Measurements from ENCODE around the gene ANKRD10. TPM values are rescaled to one million over a fixed set of nuclear protein-coding genes. Genes with fewer than 3 reads are reported as not detected.
"Not testable (repeated sequence)": the region's sequence is repeated elsewhere in the genome, so short reads cannot be mapped to it uniquely, and the experiment has no call there.

Gene ANKRD10
- 10 to 100 TPM; 48.7 to 78.7 TPM for total RNA-seq
- long read RNA-seq, transcript ANKRD10-201 (6 exons, 2,495 nt): major isoform, 37 of 63 reads
- long read RNA-seq, partial matches to known transcripts: 9 of 63 reads
- long read RNA-seq, other reads (novel, unspliced or antisense): 17 of 63 reads

GRCh38 chr13:110915057-110915873 lies at the start of gene ANKRD10:
Gene ANKRD10 (minus strand): TSS chr13:110915069. CDS start chr13:110914934, 135 bp downstream.
- DNase-seq (peak; percentile 99), ATAC-seq (peak; percentile 91 to 94)
- intact Hi-C loops (cut with DNase I): loop anchor here in 1 of 2 donors (2.0 to 10.0 kb wide), 2 partner anchors 202 to 300 kb away; partner anchors contain the start of gene ING1

DNA sequence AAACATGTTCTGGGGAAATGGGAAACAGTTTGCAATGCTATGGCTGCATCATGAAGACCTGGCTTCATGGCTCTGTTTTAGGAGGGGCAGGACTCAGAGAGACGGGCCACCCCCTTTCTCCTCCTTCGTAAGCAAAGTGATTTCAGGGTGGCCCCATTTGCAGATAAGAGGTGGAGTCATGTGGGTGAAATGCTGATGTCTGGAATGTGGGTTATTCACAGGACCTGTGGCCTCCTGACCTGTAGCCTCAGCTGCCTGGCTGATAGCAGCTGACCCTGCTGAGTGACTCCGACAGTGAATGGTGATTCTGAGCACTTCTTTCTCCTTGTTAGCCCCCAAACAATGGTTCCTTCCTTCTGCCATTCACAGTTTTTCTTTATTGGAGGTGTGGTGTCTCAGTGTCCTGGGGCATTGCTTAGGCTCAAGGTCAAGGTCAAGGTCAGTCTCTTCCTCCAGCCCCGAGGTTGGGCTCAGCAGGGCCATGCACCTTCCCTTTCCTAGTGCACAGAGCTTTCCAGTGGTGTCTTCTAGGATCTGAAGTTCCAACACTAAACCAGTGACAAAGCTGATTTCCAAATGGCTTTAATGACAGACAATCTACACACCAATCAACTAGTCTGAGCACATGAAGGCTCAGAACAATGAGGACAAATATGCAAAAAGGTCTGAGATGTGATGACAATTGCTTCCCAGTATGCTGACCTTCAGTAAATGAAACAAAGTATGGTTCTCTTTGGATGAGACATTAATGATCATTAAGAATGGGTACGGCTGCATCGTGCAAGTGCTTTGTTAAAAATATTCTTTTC lies 49.6 kb upstream of the ANKRD10 start:
- intact Hi-C loops (cut with DNase I): no loop called here
- DNase-seq (no peak), ATAC-seq (no peak)

DNA sequence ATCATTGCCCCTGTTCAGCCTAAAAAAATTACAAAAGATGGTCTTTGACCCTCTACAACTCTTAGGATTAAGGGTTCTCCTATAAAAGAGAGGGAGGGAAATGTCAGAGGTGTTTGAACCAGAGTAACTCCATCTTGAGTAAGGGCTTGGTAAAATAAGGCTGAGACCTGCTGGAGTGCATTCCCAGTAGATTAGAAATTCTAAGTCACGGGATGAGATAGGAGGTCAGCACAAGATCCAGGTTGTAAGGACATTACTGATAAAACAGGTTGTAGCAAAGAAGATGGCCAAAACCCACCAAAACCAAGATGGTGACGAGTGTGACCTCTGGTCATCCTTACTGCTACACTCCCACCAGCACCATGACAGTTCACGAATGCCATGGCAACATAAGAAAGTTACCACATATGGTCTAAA lies 48.7 kb upstream of the ANKRD10 start:
- intact Hi-C loops (cut with DNase I): no loop called here
- ATAC-seq (no peak), DNase-seq (no peak)

DNA sequence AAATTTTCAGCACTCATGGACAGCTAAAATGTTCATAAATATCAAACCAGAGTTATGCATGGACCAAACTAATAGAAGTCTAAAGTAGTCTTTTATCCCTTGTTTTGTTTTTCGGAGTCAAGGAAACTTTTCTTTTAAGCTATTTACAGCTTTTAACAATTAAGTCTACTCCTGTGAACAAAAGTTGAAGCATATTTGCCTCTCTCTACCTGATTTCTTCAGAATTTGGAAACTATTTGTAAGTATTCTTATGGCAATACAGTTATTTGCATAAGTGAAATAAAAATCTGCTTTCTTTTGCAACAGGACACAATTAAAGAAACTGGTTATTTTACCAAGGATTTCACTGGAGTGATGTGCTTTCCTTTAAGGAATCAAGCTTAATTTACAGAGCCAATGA lies 47.1 kb upstream of the ANKRD10 start:
- intact Hi-C loops (cut with DNase I): no loop called here
- no peak for DNase-seq

GRCh38 chr13:110960204-110960603 lies 45.3 kb upstream of the ANKRD10 start:
- intact Hi-C loops (cut with DNase I): no loop called here
- DNase-seq (no peak), ATAC-seq (no peak)

More for the DNA sequence above, 47.1 kb upstream of the ANKRD10 start:
- no peak for ATAC-seq

DNA sequence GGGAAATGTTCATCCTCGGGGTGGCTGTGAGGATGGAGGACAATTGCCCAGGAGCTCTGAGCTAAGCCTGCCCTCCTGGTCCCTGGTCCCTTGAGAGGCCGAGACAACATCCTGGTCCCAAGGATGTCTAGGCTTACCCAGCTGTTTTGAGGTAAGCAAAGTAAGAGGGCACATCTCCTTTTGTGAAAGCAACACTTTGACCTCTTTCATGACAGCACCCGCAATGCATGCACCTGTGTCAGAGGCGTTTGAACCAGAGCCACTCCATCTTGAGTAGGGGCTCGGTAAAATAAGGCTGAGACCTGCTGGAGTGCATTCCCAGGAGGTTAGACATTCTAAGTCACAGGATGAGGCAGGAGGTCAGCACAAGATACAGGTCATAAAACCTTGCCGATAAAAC lies 43.1 kb upstream of the ANKRD10 start:
- DNase-seq: no peak
- no peak for ATAC-seq
- intact Hi-C loops (cut with DNase I): no loop called here

- no peak for ATAC-seq
- intact Hi-C loops (cut with DNase I): no loop called here
- DNase-seq: no peak
Observed at GRCh38 chr13:110957181-110957884, 42.5 kb upstream of the ANKRD10 start.

DNA sequence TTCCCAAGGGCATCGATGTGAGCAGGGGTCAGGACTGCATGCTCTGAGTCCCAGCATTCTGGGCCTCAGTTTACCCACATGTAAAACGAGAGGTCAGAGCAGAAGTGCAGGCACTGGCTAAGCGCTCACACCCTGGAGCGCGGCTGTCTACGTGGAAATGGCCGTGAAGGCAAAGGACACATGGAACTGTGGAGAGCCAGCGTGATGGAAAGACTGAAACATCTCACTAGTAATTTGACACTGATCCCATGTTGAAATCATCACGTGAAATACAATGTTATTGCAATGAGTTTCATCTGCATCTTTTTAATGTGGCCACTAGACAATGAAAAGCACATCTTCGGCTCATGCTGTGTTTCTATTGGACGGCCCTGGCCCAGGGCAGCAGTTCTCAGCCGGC lies 41.3 kb upstream of the ANKRD10 start:
- ATAC-seq; intact Hi-C loops (cut with DNase I); DNase-seq: not testable (repeated sequence)

DNA sequence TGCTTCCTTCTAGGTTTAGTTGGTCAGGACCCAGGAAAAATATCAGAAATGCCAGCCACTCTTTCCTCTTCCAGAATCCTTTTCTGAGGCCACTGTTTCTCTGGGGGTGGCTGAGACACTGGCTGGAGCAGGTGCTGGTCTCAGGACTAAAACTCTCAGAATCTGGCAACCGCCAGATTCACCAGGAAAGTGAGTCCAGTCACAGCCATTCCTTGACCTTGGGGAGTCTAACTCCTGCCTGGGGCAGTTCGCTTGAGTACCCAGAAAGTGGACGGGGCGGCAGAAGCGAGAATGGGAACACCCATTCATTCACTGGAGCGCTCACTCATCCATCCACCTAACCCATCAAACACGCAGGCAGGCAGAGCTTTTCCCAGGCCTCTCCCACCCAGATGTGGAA lies 40.7 kb upstream of the ANKRD10 start:
- intact Hi-C loops (cut with DNase I); DNase-seq: not testable (repeated sequence)

DNA sequence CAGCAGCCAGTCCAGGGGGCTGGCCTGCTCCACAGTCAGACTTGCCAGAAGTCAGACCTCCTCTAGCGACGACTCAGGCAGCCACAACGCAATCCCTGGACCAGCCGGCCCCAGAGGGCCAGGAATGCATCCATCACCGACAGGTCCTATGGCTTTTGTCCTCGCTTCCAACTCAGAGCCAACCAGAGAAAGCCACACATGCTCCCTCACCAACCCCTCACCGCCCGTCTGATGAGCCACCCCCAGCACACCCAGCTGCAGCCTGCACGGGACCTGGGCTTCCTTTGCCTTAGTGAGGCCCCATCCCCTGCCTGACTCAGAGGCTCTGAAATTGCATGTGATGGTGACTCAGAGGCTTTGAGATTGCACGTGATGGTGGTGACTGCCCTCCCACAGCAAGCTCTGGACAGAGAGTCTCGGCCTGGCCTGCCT lies 40.2 kb upstream of the ANKRD10 start:
- ATAC-seq: peak; percentile 68 to 94
- intact Hi-C loops (cut with DNase I); DNase-seq: not testable (repeated sequence)

More for the DNA sequence above, 40.7 kb upstream of the ANKRD10 start:
- ATAC-seq: not testable (repeated sequence)

DNA sequence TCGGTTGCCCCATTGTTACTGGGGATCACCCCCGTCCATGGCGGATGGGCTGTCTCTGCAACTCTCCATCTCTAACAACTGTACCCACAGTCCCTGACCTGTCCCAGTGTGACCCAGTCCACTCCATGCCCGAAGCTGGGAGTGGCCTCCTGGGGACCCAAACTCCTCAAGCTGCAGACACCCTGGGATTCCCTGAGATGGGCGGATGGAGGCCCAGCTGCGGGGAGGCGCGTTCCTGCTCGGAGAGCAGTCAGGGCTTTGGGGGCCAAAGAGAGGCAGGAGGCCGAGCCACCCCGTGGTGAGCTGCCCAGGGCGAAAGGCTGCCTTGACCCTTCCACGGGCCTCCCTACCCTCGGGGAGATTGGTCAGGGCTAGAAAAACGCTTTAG lies 39.7 kb upstream of the ANKRD10 start:
- intact Hi-C loops (cut with DNase I); ATAC-seq: not testable (repeated sequence)

DNA sequence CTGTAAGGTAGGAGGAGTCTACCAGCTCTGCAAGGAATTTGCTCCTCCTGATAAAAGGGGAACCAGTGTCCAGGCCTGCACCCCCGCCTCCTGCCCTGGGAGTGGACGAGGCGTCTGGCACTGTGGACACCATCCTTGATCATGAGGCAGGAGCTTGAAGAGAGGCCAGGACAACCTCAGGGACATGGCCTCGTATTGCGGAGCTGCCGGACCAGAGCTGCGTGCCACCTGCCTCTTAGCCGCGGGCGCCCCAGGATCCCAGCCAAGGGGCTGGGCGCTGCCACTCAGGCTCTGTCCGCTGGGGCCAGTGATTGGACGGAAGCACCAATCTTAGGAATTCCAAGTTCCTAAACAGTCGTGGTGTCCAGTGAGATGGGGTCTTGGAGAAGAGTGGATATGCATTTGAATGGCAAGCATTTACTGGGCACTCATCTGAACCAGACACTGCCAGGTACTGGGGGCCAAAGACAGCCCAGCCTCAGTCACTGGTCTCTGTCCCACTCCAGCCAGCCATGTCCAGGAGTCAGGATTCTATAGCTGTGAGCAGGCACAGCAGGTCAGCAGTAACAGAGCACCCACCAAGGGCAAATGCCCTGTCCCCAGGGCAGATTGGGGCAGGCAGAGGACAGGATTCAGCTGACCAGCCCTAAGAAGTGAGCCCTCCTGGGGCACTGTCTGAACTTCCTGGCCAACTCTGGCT lies 39.1 kb upstream of the ANKRD10 start:
- intact Hi-C loops (cut with DNase I): no loop called here
- DNase-seq (no peak), ATAC-seq (no peak)

More for the DNA sequence above, 39.7 kb upstream of the ANKRD10 start:
- DNase-seq: not testable (repeated sequence)

DNA sequence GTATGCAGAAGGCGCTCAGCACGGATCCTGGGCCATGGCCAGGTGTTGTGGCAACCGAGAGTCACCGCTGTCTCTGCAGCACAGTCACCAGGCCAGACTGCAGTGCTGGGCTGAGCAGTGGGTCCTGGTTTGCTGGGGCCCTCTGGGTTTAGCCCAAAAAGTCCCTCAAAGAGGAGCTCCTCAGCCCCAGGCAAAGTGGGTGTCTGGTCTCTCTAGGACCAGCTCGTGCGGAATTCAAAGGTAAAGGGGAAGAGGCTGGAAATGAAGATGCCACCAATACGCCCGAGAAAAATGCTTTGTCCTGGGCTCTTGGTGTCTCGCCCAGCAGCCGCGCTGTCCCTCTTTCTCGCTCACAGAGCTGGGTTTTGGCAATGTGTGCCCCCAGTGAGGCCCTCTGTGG lies 38.5 kb upstream of the ANKRD10 start:
- intact Hi-C loops (cut with DNase I): no loop called here
- no peak for ATAC-seq
- no peak for DNase-seq

DNA sequence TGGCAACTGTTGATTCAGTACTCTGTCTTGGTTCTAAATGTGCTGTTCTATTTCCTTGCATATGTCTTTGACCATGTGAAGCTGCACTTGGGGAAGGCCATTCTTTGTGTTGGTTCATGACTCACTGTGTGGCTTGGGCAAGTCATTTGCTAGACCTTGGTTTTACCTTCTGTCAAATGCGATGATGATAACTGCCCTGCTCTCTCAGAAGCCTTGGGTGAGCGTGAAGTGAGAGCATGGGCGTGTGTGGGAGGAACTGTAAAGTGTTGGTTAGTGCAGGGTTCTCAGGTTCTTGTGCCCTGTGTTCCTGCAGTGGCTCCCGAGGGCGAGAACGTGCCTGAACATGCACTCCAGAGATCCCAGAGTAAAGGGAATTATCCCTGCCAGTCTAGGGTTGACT lies 37.3 kb upstream of the ANKRD10 start:
- DNase-seq; ATAC-seq; intact Hi-C loops (cut with DNase I): not testable (repeated sequence)

GRCh38 chr13:110950819-110951570 lies 36.1 kb upstream of the ANKRD10 start:
- ATAC-seq (no peak), DNase-seq (no peak)
- intact Hi-C loops (cut with DNase I): no loop called here

- no peak for DNase-seq
- no peak for ATAC-seq
- intact Hi-C loops (cut with DNase I): no loop called here
Observed at GRCh38 chr13:110950356-110950755, 35.5 kb upstream of the ANKRD10 start.

DNA sequence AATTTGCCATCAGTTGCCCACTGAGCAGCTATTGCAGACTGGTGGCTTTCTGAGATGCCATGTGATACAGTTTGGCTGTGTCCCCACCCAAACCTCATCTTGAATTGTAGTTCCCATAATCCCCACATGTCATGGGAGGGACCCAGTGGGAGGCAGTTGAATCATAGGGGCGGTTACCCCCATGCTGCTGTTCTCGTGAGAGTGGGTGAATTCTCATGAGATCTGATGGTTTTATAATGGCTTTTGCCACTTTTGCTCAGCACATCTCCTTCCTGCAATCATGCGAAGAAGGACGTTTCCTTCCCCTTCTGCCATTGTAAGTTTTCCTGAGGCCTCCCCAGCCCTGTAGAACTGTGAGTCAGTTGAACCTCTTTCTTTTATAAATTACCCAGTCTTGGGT lies 34.8 kb upstream of the ANKRD10 start:
- DNase-seq (no peak), ATAC-seq (no peak)
- intact Hi-C loops (cut with DNase I): no loop called here

DNA sequence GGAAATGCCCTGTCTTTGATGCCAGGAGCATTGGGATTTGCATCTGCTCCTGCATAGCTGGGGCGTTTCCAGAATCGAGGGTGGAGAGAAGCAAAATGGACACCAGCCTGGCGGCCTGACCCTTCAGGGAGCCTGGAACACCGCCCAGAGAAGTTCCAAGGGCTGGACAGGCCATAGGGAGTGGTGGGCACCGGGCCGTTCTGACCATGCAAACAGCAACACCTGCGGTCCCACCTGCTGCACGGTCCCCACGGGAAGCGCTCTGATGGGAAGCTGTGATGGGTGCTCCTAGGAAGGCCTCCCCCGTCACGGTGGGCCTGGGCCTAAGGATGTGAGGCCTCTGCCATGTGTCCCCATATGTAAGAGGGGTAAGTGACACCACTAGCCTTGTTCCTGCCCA lies 34.2 kb upstream of the ANKRD10 start:
- DNase-seq (no peak), ATAC-seq (no peak)
- intact Hi-C loops (cut with DNase I): no loop called here

Data from left cardiac atrium (tissue), 4 donors.